GM23338 (cell line): ENCODE measurements around the gene INPP1. TPM values are rescaled to one million over a fixed set of nuclear protein-coding genes. Genes with fewer than 3 reads are reported as not detected.

Experiments used
- CREB1 ChIP-seq: fragments of 250-450 bp; sonication (Bioruptor Pico); IDR thresholded peaks from 2 replicates; pipeline ENCODE4 v1.5.0; 2020; ENCODE audit warnings: low read depth, mild to moderate bottlenecking, moderate library complexity
- EZH2 ChIP-seq: fragments of 200-600 bp; sonication (generic); IDR thresholded peaks from one replicate; pipeline ENCODE4 v1.8.0; 2017; ENCODE audit warnings: antibody characterized with exemption, mild to moderate bottlenecking, low read depth; ENCODE audit not compliant: unreplicated experiment
- EZH2phosphoT487 ChIP-seq: fragments of 200-600 bp; sonication (generic); IDR thresholded peaks from one replicate; pipeline ENCODE4 v1.8.1; 2018; ENCODE audit warnings: antibody characterized with exemption; ENCODE audit not compliant: unreplicated experiment
- JUNB ChIP-seq: IDR thresholded peaks from one replicate; pipeline ENCODE4 v1.6.1; 2016; ENCODE audit warnings: antibody characterized with exemption; ENCODE audit not compliant: unreplicated experiment
- NANOG ChIP-seq: IDR thresholded peaks from 2 replicates; pipeline ENCODE4 v1.6.1; 2016; ENCODE audit warnings: antibody characterized with exemption, borderline replicate concordance
- POLR2AphosphoS5 ChIP-seq: IDR thresholded peaks from 2 replicates; pipeline ENCODE4 v1.6.1; 2016; ENCODE audit warnings: antibody characterized with exemption, low read depth
- STAT1 ChIP-seq: IDR thresholded peaks from one replicate; pipeline ENCODE4 v1.6.1; 2016; ENCODE audit warnings: antibody characterized with exemption; ENCODE audit not compliant: unreplicated experiment
- ZNF114 ChIP-seq: fragments of 250-450 bp; sonication (Bioruptor Pico); IDR thresholded peaks from 2 replicates; pipeline ENCODE4 v1.5.0; 2020; ENCODE audit warnings: mild to moderate bottlenecking, moderate library complexity
- ZNF331 ChIP-seq: fragments of 250-450 bp; sonication (Bioruptor Pico); IDR thresholded peaks from 2 replicates; pipeline ENCODE4 v1.5.0; 2020; ENCODE audit warnings: low read depth, mild to moderate bottlenecking, moderate library complexity
- polyA plus RNA-seq: library from polyadenylated mRNA; unstranded; fragments of >200 nt; fragmentation: Nextera tagmentation; extraction: Ambion mirVana; gene quantifications from 2 replicates; pipeline ENCODE4 v1.2.1, GENCODE V29; 2016
- total RNA-seq: library from RNA; depleted of rRNA; stranded (reverse); fragments of >200 nt; shearing (Covaris generic); gene quantifications from 2 replicates; pipeline ENCODE4 v1.2.3, GENCODE V29; 2014
- TF ChIP-seq, protein P1 (sequence below): fragments of 250-450 bp; sonication (Bioruptor Pico); IDR thresholded peaks from 2 replicates; pipeline ENCODE4 v1.5.0; 2020; ENCODE audit warnings: mild to moderate bottlenecking, moderate library complexity
- TF ChIP-seq, protein P2 (sequence below): IDR thresholded peaks from 2 replicates; pipeline ENCODE4 v1.6.1; 2016; ENCODE audit warnings: antibody characterized with exemption
- TF ChIP-seq, protein P3 (sequence below), 2 experiments: fragments of 200-600 bp in 1 of 2; sonication (generic) in 1 of 2; conservative IDR thresholded peaks; 2 replicates each; pipeline versions ENCODE4 v1.5.1 to v1.6.1; 2016 to 2017; ENCODE audit warnings: antibody characterized with exemption in 2 of 2, low read depth in 2 of 2, mild to moderate bottlenecking in 2 of 2, moderate library complexity in 1 of 2

Gene INPP1
- total and polyA plus RNA-seq, 2 experiments from 2014 or later, result 2.6 to 6.5 TPM

DNA sequence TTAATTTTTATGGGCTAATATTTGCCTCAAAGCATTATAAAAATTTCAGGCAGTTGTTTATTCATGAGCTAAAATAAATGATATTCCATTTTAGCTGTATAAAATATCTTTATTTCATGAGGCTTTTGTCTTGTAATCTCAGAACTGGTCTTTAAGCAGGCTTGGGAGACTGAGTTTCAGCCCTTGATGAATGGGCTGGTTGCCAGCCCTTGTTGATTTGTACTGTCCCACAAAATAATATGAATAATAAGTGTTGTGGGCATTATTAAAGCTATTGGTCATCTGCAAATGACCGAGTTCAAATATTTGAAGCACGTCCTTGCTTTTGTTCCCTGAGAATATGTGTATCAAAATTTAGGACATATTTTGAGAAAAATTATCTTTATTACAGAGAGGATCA, 18.2 kb downstream of the INPP1 start (continued):
- TF ChIP-seq, protein P1, sequence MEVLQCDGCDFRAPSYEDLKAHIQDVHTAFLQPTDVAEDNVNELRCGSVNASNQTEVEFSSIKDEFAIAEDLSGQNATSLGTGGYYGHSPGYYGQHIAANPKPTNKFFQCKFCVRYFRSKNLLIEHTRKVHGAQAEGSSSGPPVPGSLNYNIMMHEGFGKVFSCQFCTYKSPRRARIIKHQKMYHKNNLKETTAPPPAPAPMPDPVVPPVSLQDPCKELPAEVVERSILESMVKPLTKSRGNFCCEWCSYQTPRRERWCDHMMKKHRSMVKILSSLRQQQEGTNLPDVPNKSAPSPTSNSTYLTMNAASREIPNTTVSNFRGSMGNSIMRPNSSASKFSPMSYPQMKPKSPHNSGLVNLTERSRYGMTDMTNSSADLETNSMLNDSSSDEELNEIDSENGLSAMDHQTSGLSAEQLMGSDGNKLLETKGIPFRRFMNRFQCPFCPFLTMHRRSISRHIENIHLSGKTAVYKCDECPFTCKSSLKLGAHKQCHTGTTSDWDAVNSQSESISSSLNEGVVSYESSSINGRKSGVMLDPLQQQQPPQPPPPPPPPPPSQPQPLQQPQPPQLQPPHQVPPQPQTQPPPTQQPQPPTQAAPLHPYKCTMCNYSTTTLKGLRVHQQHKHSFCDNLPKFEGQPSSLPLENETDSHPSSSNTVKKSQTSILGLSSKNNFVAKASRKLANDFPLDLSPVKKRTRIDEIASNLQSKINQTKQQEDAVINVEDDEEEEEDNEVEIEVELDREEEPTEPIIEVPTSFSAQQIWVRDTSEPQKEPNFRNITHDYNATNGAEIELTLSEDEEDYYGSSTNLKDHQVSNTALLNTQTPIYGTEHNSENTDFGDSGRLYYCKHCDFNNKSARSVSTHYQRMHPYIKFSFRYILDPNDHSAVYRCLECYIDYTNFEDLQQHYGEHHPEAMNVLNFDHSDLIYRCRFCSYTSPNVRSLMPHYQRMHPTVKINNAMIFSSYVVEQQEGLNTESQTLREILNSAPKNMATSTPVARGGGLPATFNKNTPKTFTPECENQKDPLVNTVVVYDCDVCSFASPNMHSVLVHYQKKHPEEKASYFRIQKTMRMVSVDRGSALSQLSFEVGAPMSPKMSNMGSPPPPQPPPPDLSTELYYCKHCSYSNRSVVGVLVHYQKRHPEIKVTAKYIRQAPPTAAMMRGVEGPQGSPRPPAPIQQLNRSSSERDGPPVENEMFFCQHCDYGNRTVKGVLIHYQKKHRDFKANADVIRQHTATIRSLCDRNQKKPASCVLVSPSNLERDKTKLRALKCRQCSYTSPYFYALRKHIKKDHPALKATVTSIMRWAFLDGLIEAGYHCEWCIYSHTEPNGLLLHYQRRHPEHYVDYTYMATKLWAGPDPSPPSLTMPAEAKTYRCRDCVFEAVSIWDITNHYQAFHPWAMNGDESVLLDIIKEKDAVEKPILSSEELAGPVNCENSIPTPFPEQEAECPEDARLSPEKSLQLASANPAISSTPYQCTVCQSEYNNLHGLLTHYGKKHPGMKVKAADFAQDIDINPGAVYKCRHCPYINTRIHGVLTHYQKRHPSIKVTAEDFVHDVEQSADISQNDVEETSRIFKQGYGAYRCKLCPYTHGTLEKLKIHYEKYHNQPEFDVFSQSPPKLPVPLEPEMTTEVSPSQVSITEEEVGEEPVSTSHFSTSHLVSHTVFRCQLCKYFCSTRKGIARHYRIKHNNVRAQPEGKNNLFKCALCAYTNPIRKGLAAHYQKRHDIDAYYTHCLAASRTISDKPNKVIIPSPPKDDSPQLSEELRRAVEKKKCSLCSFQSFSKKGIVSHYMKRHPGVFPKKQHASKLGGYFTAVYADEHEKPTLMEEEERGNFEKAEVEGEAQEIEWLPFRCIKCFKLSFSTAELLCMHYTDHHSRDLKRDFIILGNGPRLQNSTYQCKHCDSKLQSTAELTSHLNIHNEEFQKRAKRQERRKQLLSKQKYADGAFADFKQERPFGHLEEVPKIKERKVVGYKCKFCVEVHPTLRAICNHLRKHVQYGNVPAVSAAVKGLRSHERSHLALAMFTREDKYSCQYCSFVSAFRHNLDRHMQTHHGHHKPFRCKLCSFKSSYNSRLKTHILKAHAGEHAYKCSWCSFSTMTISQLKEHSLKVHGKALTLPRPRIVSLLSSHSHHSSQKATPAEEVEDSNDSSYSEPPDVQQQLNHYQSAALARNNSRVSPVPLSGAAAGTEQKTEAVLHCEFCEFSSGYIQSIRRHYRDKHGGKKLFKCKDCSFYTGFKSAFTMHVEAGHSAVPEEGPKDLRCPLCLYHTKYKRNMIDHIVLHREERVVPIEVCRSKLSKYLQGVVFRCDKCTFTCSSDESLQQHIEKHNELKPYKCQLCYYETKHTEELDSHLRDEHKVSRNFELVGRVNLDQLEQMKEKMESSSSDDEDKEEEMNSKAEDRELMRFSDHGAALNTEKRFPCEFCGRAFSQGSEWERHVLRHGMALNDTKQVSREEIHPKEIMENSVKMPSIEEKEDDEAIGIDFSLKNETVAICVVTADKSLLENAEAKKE (CRISPR knock-in tag), result no peak
- TF ChIP-seq, protein P2, sequence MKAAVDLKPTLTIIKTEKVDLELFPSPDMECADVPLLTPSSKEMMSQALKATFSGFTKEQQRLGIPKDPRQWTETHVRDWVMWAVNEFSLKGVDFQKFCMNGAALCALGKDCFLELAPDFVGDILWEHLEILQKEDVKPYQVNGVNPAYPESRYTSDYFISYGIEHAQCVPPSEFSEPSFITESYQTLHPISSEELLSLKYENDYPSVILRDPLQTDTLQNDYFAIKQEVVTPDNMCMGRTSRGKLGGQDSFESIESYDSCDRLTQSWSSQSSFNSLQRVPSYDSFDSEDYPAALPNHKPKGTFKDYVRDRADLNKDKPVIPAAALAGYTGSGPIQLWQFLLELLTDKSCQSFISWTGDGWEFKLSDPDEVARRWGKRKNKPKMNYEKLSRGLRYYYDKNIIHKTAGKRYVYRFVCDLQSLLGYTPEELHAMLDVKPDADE, result no peak
- TF ChIP-seq EZH2phosphoT487 (no peak), NANOG (no peak), ZNF331 (CRISPR knock-in tag) (no peak), CREB1 (CRISPR knock-in tag) (no peak), POLR2AphosphoS5 (no peak), JUNB (no peak), STAT1 (no peak), EZH2 (no peak), ZNF114 (CRISPR knock-in tag) (no peak)
- TF ChIP-seq, protein P3, sequence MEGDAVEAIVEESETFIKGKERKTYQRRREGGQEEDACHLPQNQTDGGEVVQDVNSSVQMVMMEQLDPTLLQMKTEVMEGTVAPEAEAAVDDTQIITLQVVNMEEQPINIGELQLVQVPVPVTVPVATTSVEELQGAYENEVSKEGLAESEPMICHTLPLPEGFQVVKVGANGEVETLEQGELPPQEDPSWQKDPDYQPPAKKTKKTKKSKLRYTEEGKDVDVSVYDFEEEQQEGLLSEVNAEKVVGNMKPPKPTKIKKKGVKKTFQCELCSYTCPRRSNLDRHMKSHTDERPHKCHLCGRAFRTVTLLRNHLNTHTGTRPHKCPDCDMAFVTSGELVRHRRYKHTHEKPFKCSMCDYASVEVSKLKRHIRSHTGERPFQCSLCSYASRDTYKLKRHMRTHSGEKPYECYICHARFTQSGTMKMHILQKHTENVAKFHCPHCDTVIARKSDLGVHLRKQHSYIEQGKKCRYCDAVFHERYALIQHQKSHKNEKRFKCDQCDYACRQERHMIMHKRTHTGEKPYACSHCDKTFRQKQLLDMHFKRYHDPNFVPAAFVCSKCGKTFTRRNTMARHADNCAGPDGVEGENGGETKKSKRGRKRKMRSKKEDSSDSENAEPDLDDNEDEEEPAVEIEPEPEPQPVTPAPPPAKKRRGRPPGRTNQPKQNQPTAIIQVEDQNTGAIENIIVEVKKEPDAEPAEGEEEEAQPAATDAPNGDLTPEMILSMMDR (conservative IDR thresholded peaks at IDR 0.05; ENCODE audit: low read depth in 2 of 2), result no peak
